HG03439 (cell line): ENCODE measurements around the gene LENG1.
A peak's percentile ranks its signal among the peaks of the same experiment; 100 is the strongest.

Experiments
- ATAC-seq: cut with Tn5 transposase; IDR thresholded peaks from one replicate; pipeline ENCODE4 v1.9.1; 2021; ENCODE audit warnings: mild to moderate bottlenecking, moderate library complexity; ENCODE audit not compliant: unreplicated experiment

Gene LENG1

DNA sequence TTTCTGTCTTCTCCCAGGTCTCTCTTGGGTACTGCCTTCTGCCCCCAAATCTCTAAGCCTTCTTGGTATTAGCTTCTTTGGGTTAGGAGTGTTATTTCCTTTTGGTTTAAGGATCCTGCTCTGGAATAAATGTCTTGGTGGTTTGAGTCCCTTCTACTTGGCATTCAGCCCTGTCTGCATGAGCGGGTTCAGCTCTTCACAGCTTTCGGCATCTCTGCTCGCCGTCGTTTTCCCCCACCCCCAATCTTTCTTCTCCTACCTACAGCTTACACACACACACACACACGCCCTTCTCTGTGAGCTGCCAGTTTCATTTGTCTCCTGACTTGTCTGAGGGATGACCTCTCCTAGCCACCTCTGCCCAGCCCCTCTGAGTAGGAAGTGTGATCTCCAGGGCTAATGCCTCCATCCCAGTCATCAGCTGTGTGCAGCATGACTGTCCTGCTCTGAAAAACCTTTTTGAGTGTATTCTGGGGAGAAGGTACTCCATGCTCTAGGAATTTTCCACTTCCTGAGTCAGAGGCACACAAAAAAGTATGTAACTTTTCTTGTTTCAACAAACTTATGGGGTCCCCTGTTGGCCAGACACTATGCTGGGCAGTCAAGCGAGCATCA, 17.2 kb downstream of the LENG1 start:
- ATAC-seq: no peak

- no peak for ATAC-seq
Measured at GRCh38 chr19:54141356-54141755, 18.2 kb downstream of the LENG1 start.

DNA sequence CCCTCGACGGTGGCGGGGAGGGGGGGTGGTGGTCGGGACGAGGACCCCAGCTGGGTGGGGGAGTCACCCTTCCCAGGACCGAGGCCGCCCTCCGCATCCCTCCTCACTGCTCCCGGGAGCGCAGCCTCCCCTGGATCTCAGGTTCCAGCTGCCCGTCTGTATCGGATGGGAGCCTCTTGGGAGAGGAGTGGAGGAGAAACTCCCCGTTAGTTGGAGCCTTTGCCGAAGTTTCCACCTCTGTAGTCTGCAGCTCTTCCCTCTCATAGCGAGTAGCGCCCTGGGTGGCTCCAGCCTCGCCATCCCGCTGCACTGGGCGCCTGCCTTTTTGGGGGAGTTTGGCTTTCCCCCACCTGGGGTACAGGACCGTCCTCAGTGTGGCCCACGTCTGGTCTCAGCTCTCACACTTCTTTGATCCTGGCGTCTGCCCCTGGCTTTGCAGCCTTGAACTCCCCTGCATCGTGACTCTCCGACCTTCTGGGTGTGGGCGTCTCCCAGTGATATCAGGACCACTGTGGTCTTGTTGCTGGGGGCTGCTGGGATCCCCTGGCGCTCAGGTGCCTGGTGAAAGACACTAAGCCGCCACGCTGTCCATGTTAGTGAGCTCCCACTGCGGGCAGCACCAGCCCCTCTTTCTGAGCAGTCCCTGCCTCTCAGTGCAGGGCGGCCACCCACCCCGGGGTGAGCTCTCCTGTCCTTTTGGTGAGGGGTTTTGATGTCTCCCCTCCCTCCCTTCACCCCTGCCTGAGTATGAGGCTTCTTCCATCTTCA, 20.8 kb downstream of the LENG1 start:
- no peak for ATAC-seq

- ATAC-seq: no peak
Measured at GRCh38 chr19:54137699-54138488, 21.6 kb downstream of the LENG1 start, which contains the start of gene CNOT3. TSS of gene CNOT3 (plus strand) at chr19:54137762. CDS start at chr19:54142979, 5,217 bp downstream.

GRCh38 chr19:54136864-54137698, 22.4 kb downstream of the LENG1 start:
- peak; percentile 81 for ATAC-seq

DNA sequence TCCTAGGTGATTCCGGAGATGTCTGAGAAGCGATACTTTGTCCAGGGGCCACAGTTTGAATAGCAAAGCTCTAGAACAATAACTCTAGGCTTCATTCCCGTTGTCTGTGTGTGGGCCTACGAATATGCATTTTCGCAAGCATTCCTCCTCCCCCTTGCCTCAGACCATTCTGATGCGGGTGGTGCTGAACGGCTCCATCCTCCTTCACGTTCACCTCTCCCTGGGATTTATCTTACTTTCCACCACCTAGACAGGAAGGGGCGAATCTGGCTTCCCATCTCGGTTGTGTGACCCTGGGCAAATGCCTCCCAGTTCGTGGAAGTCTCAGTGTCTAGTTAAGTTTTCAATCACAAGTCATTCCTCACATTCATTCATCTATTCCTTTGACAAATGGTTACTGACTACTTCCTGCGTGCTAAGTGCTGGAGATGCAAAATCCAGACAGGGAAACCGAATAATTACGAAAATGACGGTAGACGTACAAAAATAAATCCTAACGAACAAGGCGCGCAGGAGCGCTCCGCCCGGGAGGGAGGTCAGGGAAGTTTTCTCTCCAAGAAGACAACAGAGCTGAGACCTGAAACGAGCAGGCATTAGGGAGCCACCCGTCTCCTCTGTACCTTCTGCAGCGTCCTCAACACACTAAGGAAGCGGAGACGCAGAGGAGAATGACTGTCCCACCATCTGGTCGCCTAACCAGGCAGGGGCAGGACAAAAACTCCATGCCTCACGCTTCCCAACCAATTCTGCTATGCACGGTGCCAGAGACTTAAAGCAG, 23.2 kb downstream of the LENG1 start:
- ATAC-seq: no peak

DNA sequence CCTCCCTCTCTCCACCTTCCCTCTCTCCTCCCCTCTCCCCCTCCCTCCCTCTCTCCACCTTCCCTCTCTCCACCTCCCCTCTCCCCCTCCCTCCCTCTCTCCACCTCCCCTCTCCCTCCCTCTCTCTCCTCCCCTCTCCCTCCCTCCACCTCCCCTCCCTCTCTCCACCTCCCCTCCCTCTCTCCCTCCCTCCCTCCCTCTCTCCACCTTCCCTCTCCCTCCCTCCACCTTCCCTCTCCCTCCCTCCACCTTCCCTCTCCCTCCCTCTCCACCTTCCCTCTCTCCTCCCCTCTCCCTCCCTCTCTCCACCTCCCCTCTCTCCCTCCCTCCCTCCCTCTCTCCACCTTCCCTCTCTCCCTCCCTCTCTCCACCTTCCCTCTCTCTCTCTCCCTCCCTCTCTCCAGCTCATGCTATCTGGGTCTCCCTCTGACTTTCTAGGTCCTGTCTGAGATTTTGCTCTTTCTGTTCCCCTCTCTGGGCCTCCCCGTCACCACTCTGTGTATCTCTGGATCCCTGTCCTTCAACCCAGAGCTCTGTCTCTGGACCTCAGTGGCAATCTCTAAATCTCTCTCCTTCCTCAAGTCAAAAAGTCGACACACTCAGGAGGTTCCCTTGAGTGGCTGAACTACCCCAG, 25.4 kb downstream of the LENG1 start:
- no peak for ATAC-seq

GRCh38 chr19:54133312-54133956, 26.1 kb downstream of the LENG1 start:
- ATAC-seq: no peak

- no peak for ATAC-seq
Measured at GRCh38 chr19:54129617-54129996, 29.9 kb downstream of the LENG1 start.

DNA sequence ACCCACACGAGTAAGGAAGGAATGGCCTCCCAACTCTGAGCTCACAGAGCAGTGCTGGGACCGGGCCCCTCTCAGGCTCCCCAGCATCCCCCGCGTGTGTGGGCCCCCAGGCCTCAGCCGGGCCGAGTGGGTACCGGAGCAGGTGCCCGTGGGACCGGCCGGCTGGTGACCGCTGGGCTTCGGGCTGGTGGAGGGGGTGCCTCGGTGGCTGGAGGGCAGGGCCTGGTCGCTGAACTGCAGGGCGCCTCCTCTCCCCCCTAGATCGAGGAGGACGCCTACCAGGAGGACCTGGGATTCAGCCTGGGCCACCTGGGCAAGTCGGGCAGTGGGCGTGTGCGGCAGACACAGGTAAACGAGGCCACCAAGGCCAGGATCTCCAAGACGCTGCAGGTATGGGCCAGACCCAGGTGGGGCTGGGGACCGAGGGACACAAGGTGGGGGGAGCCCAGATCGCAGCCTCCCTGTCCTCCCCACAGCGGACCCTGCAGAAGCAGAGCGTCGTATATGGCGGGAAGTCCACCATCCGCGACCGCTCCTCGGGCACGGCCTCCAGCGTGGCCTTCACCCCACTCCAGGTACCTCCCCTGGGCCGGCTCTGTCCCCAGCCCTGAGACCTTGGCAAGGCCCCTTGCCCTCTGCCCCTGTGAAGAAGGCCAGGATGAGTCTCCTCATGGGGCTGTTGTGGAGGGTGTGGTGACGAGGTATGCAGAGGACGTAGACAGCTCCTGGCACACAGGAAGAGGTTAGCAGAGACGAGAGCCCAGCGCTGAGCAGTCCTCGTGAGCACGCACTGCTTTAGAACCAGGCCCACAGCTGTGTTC, 30.5 kb downstream of the LENG1 start:
- ATAC-seq: no peak

GRCh38 chr19:54128441-54128725, 31.1 kb downstream of the LENG1 start:
- no peak for ATAC-seq

DNA sequence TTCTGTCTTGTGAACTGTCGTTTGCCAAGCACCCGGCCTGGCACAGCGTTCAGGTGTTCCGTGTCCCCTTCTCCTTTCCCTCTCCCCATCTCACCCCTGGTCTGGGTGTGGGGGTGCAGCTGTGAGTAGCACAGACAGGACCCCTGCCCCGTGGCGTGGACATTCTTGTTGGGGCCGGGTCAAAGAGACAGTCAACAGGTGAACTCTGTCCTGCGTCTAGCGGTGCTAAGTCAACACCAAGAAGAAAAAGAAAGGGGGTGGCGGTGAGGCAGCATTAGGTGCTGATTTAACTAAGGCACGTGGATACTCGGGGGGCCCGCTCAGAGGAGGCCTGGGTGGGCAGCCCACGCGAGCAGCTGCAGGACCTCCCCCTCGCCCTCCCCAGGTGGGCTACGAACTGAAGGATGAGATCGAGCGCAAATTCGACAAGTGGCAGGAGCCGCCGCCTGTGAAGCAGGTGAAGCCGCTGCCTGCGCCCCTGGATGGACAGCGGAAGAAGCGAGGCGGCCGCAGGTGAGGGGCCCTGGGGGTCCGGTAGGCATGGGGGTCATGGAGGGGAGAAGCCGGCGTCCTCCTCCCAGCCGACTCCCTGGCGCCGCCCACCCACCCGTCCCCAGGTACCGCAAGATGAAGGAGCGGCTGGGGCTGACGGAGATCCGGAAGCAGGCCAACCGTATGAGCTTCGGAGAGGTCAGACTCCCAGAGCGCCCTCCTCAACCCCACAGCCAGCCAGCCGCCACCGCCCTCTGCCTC, 31.7 kb downstream of the LENG1 start:
- ATAC-seq: no peak

GRCh38 chr19:54125713-54126112, 33.8 kb downstream of the LENG1 start:
- no peak for ATAC-seq

- no peak for ATAC-seq
Measured at GRCh38 chr19:54124393-54124792, 35.1 kb downstream of the LENG1 start.

DNA sequence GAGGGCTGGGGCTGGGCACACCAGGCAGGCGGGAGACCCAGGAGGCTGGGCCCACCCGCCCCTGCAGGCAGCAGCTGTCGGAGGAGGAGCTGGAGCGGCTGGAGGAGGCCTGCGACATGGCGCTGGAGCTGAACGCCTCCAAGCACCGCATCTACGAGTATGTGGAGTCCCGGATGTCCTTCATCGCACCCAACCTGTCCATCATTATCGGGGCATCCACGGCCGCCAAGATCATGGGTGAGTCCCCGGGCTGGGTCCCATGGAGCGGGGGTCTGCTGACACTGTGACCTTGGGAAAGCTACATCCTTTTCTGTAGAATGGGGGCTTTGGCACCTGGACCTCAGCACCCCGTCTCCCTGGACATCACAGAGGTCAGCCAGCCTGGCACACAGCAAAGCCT, 35.8 kb downstream of the LENG1 start:
- no peak for ATAC-seq

DNA sequence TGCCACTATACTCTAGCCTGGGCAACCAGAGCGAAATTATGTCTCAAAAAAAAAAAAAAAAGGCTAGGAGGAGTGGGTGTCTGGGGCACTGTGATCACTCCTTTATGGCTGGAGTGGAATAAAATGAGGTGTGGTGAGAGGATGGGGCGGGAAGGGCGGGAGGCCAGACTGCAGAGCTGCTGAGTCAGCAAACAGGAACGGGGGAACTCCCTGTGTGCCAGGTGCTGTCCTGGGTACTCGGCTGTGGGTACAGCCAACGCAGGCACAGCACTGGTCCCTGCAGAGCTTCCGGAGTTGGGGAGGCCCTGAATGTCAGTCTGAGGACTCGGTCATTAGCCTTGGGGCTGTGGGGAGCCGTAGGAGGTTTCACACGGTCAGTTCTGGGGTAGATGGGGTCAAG, 38.3 kb downstream of the LENG1 start:
- ATAC-seq: no peak

GRCh38 chr19:54115109-54116063, 44.1 kb downstream of the LENG1 start, which contains the start of the genes PRPF31 and TFPT:
TSS of gene PRPF31 (plus strand) at chr19:54115754. CDS start at chr19:54118279, 2,525 bp downstream.
TSS of gene TFPT (minus strand) at chr19:54115657. CDS start at chr19:54115269, 388 bp downstream.
- peak; percentile 79 for ATAC-seq
